GM12878 (cell line): ENCODE measurements around the gene IRF4. TPM values are rescaled to one million over a fixed set of nuclear protein-coding genes. Genes with fewer than 3 reads are reported as not detected.

Experiments used
- ATAC-seq: fragments of 200-7000 bp; cut with Tn5 transposase; 3 replicates; pipeline ENCODE4 v1.9.1; 2020; ENCODE audit warnings: mild to moderate bottlenecking, moderate library complexity
- BruUV-seq: library from RNA; stranded (reverse); fragments of 400-500 nt; replicated peaks from 2 replicates; lab custom pipeline; 2021; lab: Mats Ljungman, UMichigan
- CTCF ChIA-PET: fragments of 300-600 bp; sonication (Branson Sonifier 250); formaldehyde crosslinking; extraction: SDS; loops from one replicate; lab custom pipeline; 2021; ENCODE audit warnings: inconsistent platforms; lab: Yijun Ruan, JAX
- POLR2A ChIA-PET: fragments of 350-600 bp; formaldehyde crosslinking; extraction: SDS; loops from one replicate; lab custom pipeline; 2021; ENCODE audit warnings: inconsistent platforms; lab: Charles Lee
- RAD21 ChIA-PET: fragments of 300-600 bp; sonication (Branson Sonifier 250); formaldehyde crosslinking; loops from one replicate; lab custom pipeline; 2023; ENCODE audit warnings: antibody characterized with exemption; ENCODE audit not compliant: unreplicated experiment; lab: Charles Lee
- SMC1A ChIA-PET: fragments of 300-600 bp; sonication (Branson Sonifier 250); formaldehyde crosslinking; loops from one replicate; lab custom pipeline; 2023; ENCODE audit not compliant: unreplicated experiment, uncharacterized antibody; lab: Charles Lee
- DNase-seq: peaks from one replicate; pipeline ENCODE4 v3.0.0-alpha.2; 2011; ENCODE audit warnings: low read depth, low spot score
- FAIRE-seq: peaks from 3 replicates; lab custom pipeline; 2011; peaks lifted over from hg19 to GRCh38; lab: Jason Lieb, UNC
- H2AFZ ChIP-seq: 2 replicates; pipeline ENCODE4 v1.6.0; 2011; ENCODE audit warnings: low read depth, low read length, control low read depth; ENCODE audit not compliant: control insufficient read depth
- H3K27ac ChIP-seq: 2 replicates; pipeline ENCODE4 v1.5.1; 2011; ENCODE audit warnings: control low read depth; ENCODE audit not compliant: control insufficient read depth, insufficient read depth
- H3K27me3 ChIP-seq, 2 experiments: replicated peaks in 1 of 2; 2 replicates each; pipeline versions ENCODE4 v1.6.0 to v1.6.1; 2011; ENCODE audit warnings: low read length in 1 of 2; ENCODE audit not compliant: control insufficient read depth in 2 of 2, insufficient read depth in 2 of 2
- H3K36me3 ChIP-seq, 2 experiments: 2 replicates each; pipeline ENCODE4 v1.5.1; 2011; ENCODE audit warnings: low read length in 1 of 2; ENCODE audit not compliant: control insufficient read depth in 2 of 2, insufficient read depth in 2 of 2
- H3K4me1 ChIP-seq: 2 replicates; pipeline ENCODE4 v1.6.1; 2011; ENCODE audit warnings: mild to moderate bottlenecking, low read length, moderate library complexity, mixed read lengths; ENCODE audit not compliant: control insufficient read depth, insufficient read depth
- H3K4me2 ChIP-seq: 2 replicates; pipeline ENCODE4 v1.6.0; 2011; ENCODE audit warnings: control low read depth; ENCODE audit not compliant: control insufficient read depth, insufficient read depth
- H3K4me3 ChIP-seq: fragments of 200-600 bp; sonication (generic); 2 replicates; pipeline ENCODE4 v1.5.1; 2016
- H3K79me2 ChIP-seq: 2 replicates; pipeline ENCODE4 v1.6.0; 2011; ENCODE audit warnings: low read length; ENCODE audit not compliant: control insufficient read depth, insufficient read depth
- H3K9ac ChIP-seq: 2 replicates; pipeline ENCODE4 v1.8.0; 2011; ENCODE audit warnings: low read length, control low read depth, mixed read lengths; ENCODE audit not compliant: control insufficient read depth, insufficient read depth
- H3K9me3 ChIP-seq: replicated peaks from 3 replicates; pipeline ENCODE4 v1.5.1; 2011; ENCODE audit warnings: mild to moderate bottlenecking, low read length; ENCODE audit not compliant: control insufficient read depth, insufficient read depth
- H4K20me1 ChIP-seq: 2 replicates; pipeline ENCODE4 v1.6.0; 2011; ENCODE audit not compliant: control insufficient read depth, insufficient read depth
- BACH1 ChIP-seq: fragments of 450-650 bp; IDR thresholded peaks from 2 replicates; pipeline ENCODE4 v1.6.1; 2017; ENCODE audit warnings: mild to moderate bottlenecking, borderline replicate concordance
- CREM ChIP-seq: IDR thresholded peaks from 2 replicates; pipeline ENCODE4 v1.6.1; 2014; ENCODE audit warnings: antibody characterized with exemption, low read depth
- CUX1 ChIP-seq: IDR thresholded peaks from 2 replicates; pipeline ENCODE4 v1.6.1; 2012; ENCODE audit warnings: improper control_type of control experiment, low read depth, low read length; ENCODE audit not compliant: insufficient replicate concordance
- IKZF1 ChIP-seq: fragments of 450-650 bp; conservative IDR thresholded peaks from 2 replicates; pipeline ENCODE4 v1.6.1; 2017; ENCODE audit warnings: antibody characterized with exemption, mild to moderate bottlenecking
- LARP7 ChIP-seq: fragments of 450-650 bp; IDR thresholded peaks from 2 replicates; pipeline ENCODE4 v1.6.1; 2017; ENCODE audit warnings: mild to moderate bottlenecking
- MAX ChIP-seq: IDR thresholded peaks from 2 replicates; pipeline ENCODE4 v1.6.1; 2012; ENCODE audit warnings: low read depth, low read length, improper control_type of control experiment
- NFIC ChIP-seq: IDR thresholded peaks from 2 replicates; pipeline ENCODE4 v1.6.1; 2012; ENCODE audit warnings: low read depth, mild to moderate bottlenecking, inconsistent platforms, low read length, moderate library complexity
- NR2C2 ChIP-seq: IDR thresholded peaks from 2 replicates; pipeline ENCODE4 v1.6.1; 2011; ENCODE audit warnings: borderline replicate concordance, low read depth; ENCODE audit not compliant: control insufficient read depth, insufficient read length
- POLR2AphosphoS2 ChIP-seq: IDR thresholded peaks from 2 replicates; pipeline ENCODE4 v1.6.1; 2011; ENCODE audit warnings: low read depth, mild to moderate bottlenecking, low read length, improper control_type of control experiment, moderate library complexity
- RB1 ChIP-seq: fragments of 450-650 bp; formaldehyde crosslinking; IDR thresholded peaks from 2 replicates; pipeline ENCODE4 v1.6.1; 2017; ENCODE audit warnings: mild to moderate bottlenecking, borderline replicate concordance
- RELB ChIP-seq: fragments of 450-650 bp; IDR thresholded peaks from 2 replicates; pipeline ENCODE4 v1.6.1; 2017; ENCODE audit warnings: low read depth, mild to moderate bottlenecking, moderate library complexity
- STAT1 ChIP-seq: fragments of 450-650 bp; conservative IDR thresholded peaks from 2 replicates; pipeline ENCODE4 v1.6.1; 2014; ENCODE audit warnings: antibody characterized with exemption, mild to moderate bottlenecking
- ZNF592 ChIP-seq: fragments of 450-650 bp; IDR thresholded peaks from 2 replicates; pipeline ENCODE4 v1.6.1; 2017; ENCODE audit warnings: mild to moderate bottlenecking, moderate library complexity
- WGBS: methylation state at CpG from one replicate; pipeline ENCODE4 v1.1.6; 2016; ENCODE audit warnings: low lambda C conversion rate; ENCODE audit not compliant: insufficient replicate concordance, insufficient coverage; ENCODE audit errors: missing lambda C conversion rate; 5-methylcytosine and 5-hydroxymethylcytosine counted together
- in situ Hi-C: fragments of 300-500 bp; cut with MboI; formaldehyde crosslinking; loops from 9 replicates; pipeline ENCODE4 v1.14.3; 2018; ENCODE audit warnings: mixed read lengths
- intact Hi-C: fragments of 100-400 bp; cut with micrococcal nuclease; formaldehyde crosslinking; loops from one replicate; pipeline ENCODE4 v1.14.2; 2022; ENCODE audit not compliant: unreplicated experiment
- polyA plus RNA-seq, 11 experiments: library from polyadenylated mRNA; depleted of rRNA in 4 of 11; unstranded in 6 of 11; stranded (reverse) in 5 of 11; fragments of >200 nt; fragmentation: Nextera tagmentation in 4 of 11; fragmentation: Illumina TruSeq in 1 of 11; extraction: Ambion mirVana in 4 of 11; extraction: Trizol in 1 of 11; gene quantifications; 1 replicate in 1 of 11; 2 replicates in 10 of 11; pipeline versions ENCODE4 v1.2.1 to v1.2.3, GENCODE V29; 2011 to 2016; ENCODE audit warnings: inconsistent platforms in 2 of 11, missing spikeins in 2 of 11, low read depth in 1 of 11
- total RNA-seq, 4 experiments: library from RNA; depleted of rRNA in 3 of 4; stranded (reverse); fragments of >200 nt in 3 of 4; fragmentation: Illumina TruSeq in 1 of 4; extraction: Trizol in 1 of 4; gene quantifications; 2 replicates each; pipeline versions ENCODE4 v1.2.1 to v1.2.3, GENCODE V29; 2013 to 2021

IRF4 gene
- total and polyA plus RNA-seq, 10 of the 15 experiments (the other 5 are each of a cell fraction or from before 2014, with no cell fraction given) = 50.0 to 495 (median 257) TPM

GRCh38 chr6:444653-445275, 53.2 kb downstream of the IRF4 start:
- Histone ChIP-seq H3K27me3 (no peaks in the 10 kb centered on the region), H3K36me3 (no peaks in the 10 kb centered on the region), H3K27ac (no peak overlapping the region), H3K4me1 (peaks cover 10% of the 10 kb centered on the region; the same call in 1 of the 2 replicates), H4K20me1 (no peaks in the 10 kb centered on the region), H2AFZ (no peak overlapping the region), H3K79me2 (no peaks in the 10 kb centered on the region), H3K4me3 (no peak overlapping the region), H3K9me3 (no peaks in the 10 kb centered on the region; the same call in 2 of the 3 replicates), H3K9ac (no peak overlapping the region), H3K4me2 (no peak overlapping the region)
- POLR2A ChIA-PET = no interaction called here
- RAD21 ChIA-PET = interaction anchor here (1.8 kb wide), 1 partner anchor 10 kb away, joined by 8 read pairs; no protein-coding TSS in a partner anchor
- SMC1A ChIA-PET = interaction anchor here (1.3 kb wide), 1 partner anchor 10 kb away, joined by 5 read pairs; no protein-coding TSS in a partner anchor
- DNase-seq (no peak), FAIRE-seq (no peak), ATAC-seq (no peak)
- 59% methylated on average over 18 of the region's 18 CpGs for WGBS
- in situ Hi-C loops = no loop called here
- intact Hi-C loops = no loop called here
- no TSS peak for BruUV-seq
- CTCF ChIA-PET = no interaction called here
- TF ChIP-seq CUX1 (no peak), NR2C2 (no peak), RB1 (no peak), BACH1 (no peak), NFIC (no peak), IKZF1 (no peak), MAX (no peak), STAT1 (no peak), LARP7 (no peak), ZNF592 (no peak), CREM (no peak), RELB (no peak), POLR2AphosphoS2 (no peak)
